ENCODE data around the gene JMJD6.

JMJD6 gene

GRCh38 chr17:76670020-76670717 lies 56.2 kb downstream of the JMJD6 start:
- no peak for ATAC-seq
- no peak for TF ChIP-seq ZNF565 (CRISPR knock-in tag; conservative IDR thresholded peaks at IDR 0.05; ENCODE audit: low read depth)

All from SK-N-SH treated with all-trans-retinoic acid at 6 μM for 48 hours (cell line).